GM23338 (cell line): ENCODE measurements around the gene LAD1. TPM values are rescaled to one million over a fixed set of nuclear protein-coding genes. Genes with fewer than 3 reads are reported as not detected.

Source experiments
- ATAC-seq: fragments of 200-7000 bp; cut with Tn5 transposase; 3 replicates; pipeline ENCODE4 v1.9.1; 2020
- DNase-seq: peaks from one replicate; pipeline ENCODE4 v3.0.0-alpha.2; 2015; ENCODE audit warnings: low spot score
- H2AFZ ChIP-seq: fragments of 200-600 bp; sonication (generic); 2 replicates; pipeline ENCODE4 v1.8.0; 2016; ENCODE audit warnings: antibody characterized with exemption, mild to moderate bottlenecking, moderate library complexity
- H3F3A ChIP-seq: fragments of 200-600 bp; sonication (generic); replicated peaks from 2 replicates; pipeline ENCODE4 v1.8.0; 2017; ENCODE audit warnings: antibody characterized with exemption, mixed run types, low read depth
- H3K27ac ChIP-seq: fragments of 200-600 bp; sonication (generic); 2 replicates; pipeline ENCODE4 v1.6.1; 2016; ENCODE audit warnings: low read depth
- H3K27me3 ChIP-seq: fragments of 200-600 bp; sonication (generic); 2 replicates; pipeline ENCODE4 v1.8.0; 2016; ENCODE audit warnings: mild to moderate bottlenecking, mixed run types, moderate library complexity; ENCODE audit not compliant: insufficient read depth
- H3K36me3 ChIP-seq: fragments of 200-600 bp; sonication (generic); 2 replicates; pipeline ENCODE4 v1.8.0; 2016; ENCODE audit warnings: mild to moderate bottlenecking; ENCODE audit not compliant: insufficient read depth
- H3K4me1 ChIP-seq: fragments of 200-600 bp; sonication (generic); 2 replicates; pipeline ENCODE4 v1.8.0; 2016; ENCODE audit warnings: mild to moderate bottlenecking, moderate library complexity; ENCODE audit not compliant: insufficient read depth
- H3K4me2 ChIP-seq: fragments of 200-600 bp; sonication (generic); 2 replicates; pipeline ENCODE4 v1.7.1; 2017; ENCODE audit warnings: mixed run types
- H3K4me3 ChIP-seq: fragments of 200-600 bp; sonication (generic); 2 replicates; pipeline ENCODE4 v1.6.1; 2016; ENCODE audit warnings: mixed run types
- H3K79me2 ChIP-seq: fragments of 200-600 bp; sonication (generic); replicated peaks from 2 replicates; pipeline ENCODE4 v1.8.0; 2017; ENCODE audit warnings: mild to moderate bottlenecking; ENCODE audit not compliant: insufficient read depth
- H3K9me2 ChIP-seq: fragments of 200-600 bp; sonication (generic); 2 replicates; pipeline ENCODE4 v1.8.0; 2017; ENCODE audit not compliant: insufficient read depth
- H4K20me1 ChIP-seq: fragments of 200-600 bp; sonication (generic); replicated peaks from 2 replicates; pipeline ENCODE4 v1.8.0; 2017; ENCODE audit warnings: mild to moderate bottlenecking; ENCODE audit not compliant: insufficient read depth
- H3K27ac Mint-ChIP-seq: 2 replicates; pipeline ENCODE4 v1.8.0; 2020; ENCODE audit warnings: inconsistent platforms, mild to moderate bottlenecking, moderate library complexity, mixed read lengths
- H3K27me3 Mint-ChIP-seq: 3 replicates; pipeline ENCODE4 v1.8.0; 2022; ENCODE audit warnings: low read depth, mild to moderate bottlenecking, moderate library complexity, mixed read lengths, inconsistent platforms; ENCODE audit not compliant: insufficient read depth, poor library complexity
- H3K36me3 Mint-ChIP-seq: 3 replicates; pipeline ENCODE4 v1.8.0; 2021; ENCODE audit warnings: low read depth, mild to moderate bottlenecking, inconsistent platforms, moderate library complexity, mixed read lengths
- H3K4me1 Mint-ChIP-seq: 3 replicates; pipeline ENCODE4 v1.8.0; 2020; ENCODE audit warnings: mild to moderate bottlenecking, inconsistent platforms, mixed read lengths
- H3K4me3 Mint-ChIP-seq: 3 replicates; pipeline ENCODE4 v1.8.0; 2021; ENCODE audit warnings: moderate library complexity, mild to moderate bottlenecking, inconsistent platforms, mixed read lengths
- H3K9me3 Mint-ChIP-seq: 3 replicates; pipeline ENCODE4 v1.8.0; 2020; ENCODE audit warnings: moderate library complexity, mild to moderate bottlenecking, inconsistent platforms, mixed read lengths
- CREB1 ChIP-seq: fragments of 250-450 bp; sonication (Bioruptor Pico); IDR thresholded peaks from 2 replicates; pipeline ENCODE4 v1.5.0; 2020; ENCODE audit warnings: low read depth, mild to moderate bottlenecking, moderate library complexity
- CTCF ChIP-seq, 2 experiments: fragments of 200-600 bp in 1 of 2; sonication (generic) in 1 of 2; conservative IDR thresholded peaks; 2 replicates each; pipeline versions ENCODE4 v1.5.1 to v1.6.1; 2016 to 2017; ENCODE audit warnings: antibody characterized with exemption in 2 of 2, low read depth in 2 of 2, mild to moderate bottlenecking in 2 of 2, moderate library complexity in 1 of 2
- ETS1 ChIP-seq: IDR thresholded peaks from 2 replicates; pipeline ENCODE4 v1.6.1; 2016; ENCODE audit warnings: antibody characterized with exemption
- EZH2 ChIP-seq: fragments of 200-600 bp; sonication (generic); IDR thresholded peaks from one replicate; pipeline ENCODE4 v1.8.0; 2017; ENCODE audit warnings: antibody characterized with exemption, mild to moderate bottlenecking, low read depth; ENCODE audit not compliant: unreplicated experiment
- EZH2phosphoT487 ChIP-seq: fragments of 200-600 bp; sonication (generic); IDR thresholded peaks from one replicate; pipeline ENCODE4 v1.8.1; 2018; ENCODE audit warnings: antibody characterized with exemption; ENCODE audit not compliant: unreplicated experiment
- JUNB ChIP-seq: IDR thresholded peaks from one replicate; pipeline ENCODE4 v1.6.1; 2016; ENCODE audit warnings: antibody characterized with exemption; ENCODE audit not compliant: unreplicated experiment
- NANOG ChIP-seq: IDR thresholded peaks from 2 replicates; pipeline ENCODE4 v1.6.1; 2016; ENCODE audit warnings: antibody characterized with exemption, borderline replicate concordance
- POLR2AphosphoS5 ChIP-seq: IDR thresholded peaks from 2 replicates; pipeline ENCODE4 v1.6.1; 2016; ENCODE audit warnings: antibody characterized with exemption, low read depth
- STAT1 ChIP-seq: IDR thresholded peaks from one replicate; pipeline ENCODE4 v1.6.1; 2016; ENCODE audit warnings: antibody characterized with exemption; ENCODE audit not compliant: unreplicated experiment
- ZNF114 ChIP-seq: fragments of 250-450 bp; sonication (Bioruptor Pico); IDR thresholded peaks from 2 replicates; pipeline ENCODE4 v1.5.0; 2020; ENCODE audit warnings: mild to moderate bottlenecking, moderate library complexity
- ZNF331 ChIP-seq: fragments of 250-450 bp; sonication (Bioruptor Pico); IDR thresholded peaks from 2 replicates; pipeline ENCODE4 v1.5.0; 2020; ENCODE audit warnings: low read depth, mild to moderate bottlenecking, moderate library complexity
- ZNF462 ChIP-seq: fragments of 250-450 bp; sonication (Bioruptor Pico); IDR thresholded peaks from 2 replicates; pipeline ENCODE4 v1.5.0; 2020; ENCODE audit warnings: mild to moderate bottlenecking, moderate library complexity
- polyA plus RNA-seq: library from polyadenylated mRNA; unstranded; fragments of >200 nt; fragmentation: Nextera tagmentation; extraction: Ambion mirVana; gene quantifications from 2 replicates; pipeline ENCODE4 v1.2.1, GENCODE V29; 2016
- total RNA-seq: library from RNA; depleted of rRNA; stranded (reverse); fragments of >200 nt; shearing (Covaris generic); gene quantifications from 2 replicates; pipeline ENCODE4 v1.2.3, GENCODE V29; 2014

The LAD1 gene
- total and polyA plus RNA-seq, 2 experiments from 2014 or later: 17.6 to 18.9 TPM

GRCh38 chr1:201334325-201335173 lies 64.6 kb downstream of the LAD1 start:
- H2AFZ ChIP-seq: no peak overlapping the region; the same call in 1 of the 2 replicates
- Mint-ChIP-seq H3K4me1 (no peaks in the 10 kb centered on the region), H3K4me3 (no peak overlapping the region), H3K27ac (no peak overlapping the region), H3K9me3 (no peaks in the 10 kb centered on the region), H3K36me3 (no peaks in the 10 kb centered on the region), H3K27me3 (peaks cover 3% of the 10 kb centered on the region)
- H3K36me3 ChIP-seq: no peaks in the 10 kb centered on the region
- no peaks in the 10 kb centered on the region for H3K4me1 ChIP-seq
- no peaks in the 10 kb centered on the region for H3F3A ChIP-seq
- no peak overlapping the region for H3K4me3 ChIP-seq
- no peak overlapping the region for H3K27ac ChIP-seq
- no peak for DNase-seq
- no peak for TF ChIP-seq JUNB
- no peak for TF ChIP-seq ZNF331 (CRISPR knock-in tag)
- no peak for TF ChIP-seq ZNF462 (CRISPR knock-in tag)
- TF ChIP-seq NANOG: no peak
- TF ChIP-seq CREB1 (CRISPR knock-in tag): no peak
- no peak for TF ChIP-seq ETS1
- no peak for TF ChIP-seq EZH2phosphoT487
- no peak for TF ChIP-seq CTCF (conservative IDR thresholded peaks at IDR 0.05; ENCODE audit: low read depth in 2 of 2)
- TF ChIP-seq STAT1: no peak
- no peak for TF ChIP-seq POLR2AphosphoS5
- no peak for TF ChIP-seq EZH2
- TF ChIP-seq ZNF114 (CRISPR knock-in tag): no peak
- no peaks in the 10 kb centered on the region for H4K20me1 ChIP-seq
- H3K79me2 ChIP-seq: no peaks in the 10 kb centered on the region
- H3K9me2 ChIP-seq: no peaks in the 10 kb centered on the region
- no peak overlapping the region for H3K4me2 ChIP-seq
- no peak for ATAC-seq
- H3K27me3 ChIP-seq: no peaks in the 10 kb centered on the region
